AG09309 (cell line): Measurements from ENCODE around the gene NEK4.

Experiments used
- DNase-seq: peaks from one replicate; pipeline ENCODE4 v3.0.0-alpha.2; 2010; ENCODE audit warnings: low read depth
- H3K4me3 ChIP-seq: 2 replicates; pipeline ENCODE4 v1.5.1; 2011; ENCODE audit warnings: mild to moderate bottlenecking, low read depth, low read length, moderate library complexity; ENCODE audit not compliant: control insufficient read depth
- CTCF ChIP-seq: IDR thresholded peaks from 2 replicates; pipeline ENCODE4 v1.5.1; 2011; ENCODE audit warnings: mild to moderate bottlenecking, low read depth, low read length, inconsistent platforms; ENCODE audit not compliant: insufficient read depth, control insufficient read depth; ENCODE audit errors: missing control alignments

Gene NEK4

GRCh38 chr3:52770496-52771333 lies at the start of gene NEK4:
Gene NEK4, minus strand, starts transcription at chr3:52770940. Its CDS starts 194 bp downstream, at chr3:52770746.
- peak; percentile 46 for DNase-seq
- peak within 1 kb of the TSS; percentile 84 for H3K4me3 ChIP-seq
- no peak for TF ChIP-seq CTCF

DNA sequence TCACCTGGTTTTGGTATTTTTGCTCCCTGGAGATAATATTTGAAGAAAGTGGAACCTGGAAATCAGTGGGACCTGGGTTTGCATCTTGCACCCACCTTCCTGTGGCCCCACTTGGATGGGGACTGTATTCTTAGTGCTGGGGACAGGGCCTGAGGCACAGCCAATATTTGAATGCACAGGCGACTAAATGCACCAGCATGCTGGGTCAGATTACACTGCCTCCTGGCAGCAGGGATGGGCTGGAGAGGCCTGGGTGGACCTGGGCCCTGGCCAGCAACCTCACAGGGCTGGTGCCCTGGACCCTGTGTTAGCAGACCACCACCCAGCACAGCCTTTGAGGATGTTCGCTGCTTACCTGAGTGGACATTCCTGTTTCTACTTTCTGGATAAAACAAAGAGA lies 49.2 kb upstream of the NEK4 start:
- TF ChIP-seq CTCF: no peak
- no peak overlapping the region for H3K4me3 ChIP-seq
- no peak for DNase-seq

DNA sequence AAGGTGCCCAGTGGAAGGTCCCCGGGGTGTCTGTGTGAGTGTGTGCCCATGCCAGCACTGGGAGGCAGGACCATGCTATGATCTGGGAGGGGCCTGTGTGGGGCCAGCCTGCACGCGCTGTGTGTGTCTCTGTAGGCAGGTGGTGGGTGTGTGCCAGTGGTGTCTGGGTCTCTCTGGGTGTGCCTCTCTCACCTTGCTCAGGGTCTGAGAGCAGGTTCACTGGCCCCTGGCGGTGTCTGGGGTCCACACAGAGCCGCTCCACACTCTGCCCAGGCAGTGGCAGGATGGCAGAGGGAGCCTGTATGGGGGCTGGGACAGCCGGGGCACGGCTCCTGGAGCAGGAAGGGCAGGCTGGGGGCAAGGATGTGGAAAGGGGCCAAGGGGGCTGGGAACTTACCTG lies 47.1 kb upstream of the NEK4 start:
- TF ChIP-seq CTCF: no peak
- no peak overlapping the region for H3K4me3 ChIP-seq
- DNase-seq: no peak

- no peak for TF ChIP-seq CTCF
- no peak for DNase-seq
- no peak overlapping the region for H3K4me3 ChIP-seq
Observed at GRCh38 chr3:52817221-52817620, 46.5 kb upstream of the NEK4 start.

DNA sequence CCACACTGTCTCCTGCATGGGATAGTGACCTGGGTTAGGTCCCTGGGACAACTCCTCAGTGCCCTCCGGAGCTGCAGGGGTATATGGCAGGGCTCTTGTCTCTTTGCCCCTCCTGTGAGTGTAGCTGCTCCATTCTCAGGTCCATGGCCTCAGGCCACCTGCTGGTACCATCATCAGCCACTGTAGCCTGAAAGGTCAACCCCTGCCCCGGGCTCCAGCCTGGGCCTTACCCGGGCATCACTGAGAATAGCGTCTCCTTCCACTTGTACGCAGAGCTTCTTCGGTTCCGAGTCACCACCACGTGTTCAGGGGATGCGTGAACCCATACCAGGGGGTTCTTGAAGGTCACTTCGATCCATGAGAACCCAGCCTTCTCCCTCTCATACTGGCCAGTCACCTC lies 45.9 kb upstream of the NEK4 start:
- no peak overlapping the region for H3K4me3 ChIP-seq
- TF ChIP-seq CTCF: no peak
- no peak for DNase-seq

DNA sequence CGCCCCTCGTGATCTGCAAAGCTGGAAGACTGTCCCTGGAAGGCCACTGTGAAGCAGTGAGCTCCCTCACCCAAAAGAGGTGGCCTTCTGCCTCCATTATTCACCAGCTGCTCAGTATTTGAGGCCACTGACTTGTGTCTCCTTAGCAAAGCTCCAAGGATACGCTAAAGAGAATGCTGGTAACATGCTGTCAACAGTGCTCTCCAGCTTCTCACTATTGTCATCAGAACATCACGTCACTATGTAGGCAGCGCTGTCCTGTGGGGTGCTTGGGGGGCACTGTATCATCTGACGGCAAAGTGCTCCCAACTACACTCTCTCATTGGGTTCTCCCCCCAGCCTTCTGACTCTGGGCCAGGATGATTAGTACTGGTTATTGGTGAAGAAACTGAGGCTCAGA lies 45.5 kb upstream of the NEK4 start:
- TF ChIP-seq CTCF: no peak
- DNase-seq: no peak
- H3K4me3 ChIP-seq: no peak overlapping the region
